ENCODE results near the gene GUCY2D.

The GUCY2D gene

DNA sequence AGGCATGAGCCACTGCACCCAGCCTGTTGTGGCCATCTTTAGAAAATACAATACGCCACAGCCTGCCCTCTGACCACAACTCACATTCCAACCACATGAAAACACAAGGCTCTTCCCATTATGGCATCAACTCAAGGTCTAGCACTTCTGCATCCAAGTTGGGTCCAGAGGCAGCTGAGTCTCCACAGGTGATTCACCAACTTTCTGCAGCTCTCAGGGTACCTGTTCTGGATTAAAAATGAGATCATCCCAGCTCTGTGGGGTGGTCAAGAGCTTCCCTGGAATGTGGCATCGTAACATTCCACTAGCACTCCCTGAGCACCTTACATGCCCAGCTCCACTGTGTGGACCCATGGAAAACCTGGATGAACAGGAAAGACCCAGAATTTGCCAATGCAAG, 9.9 kb upstream of the GUCY2D start:
- DNase-seq (ENCODE audit: low spot score), result no peak
- no peak overlapping the region for H2BK15ac ChIP-seq (ENCODE audit: low read length)
- no CpG with 5 or more reads among the region's 2 CpGs for WGBS, 2 donors (ENCODE audit: extremely low coverage in 2 of 2, insufficient read length in 2 of 2, insufficient replicate concordance in 1 of 2)
- H2BK12ac ChIP-seq (ENCODE audit: low read length), result no peak overlapping the region
- no peak overlapping the region for H3K4ac ChIP-seq (ENCODE audit: low read length)
- H2BK5ac ChIP-seq (ENCODE audit: low read length), result no peak overlapping the region
- H2BK120ac ChIP-seq (ENCODE audit: low read depth, low read length), result no peak overlapping the region
- no peak overlapping the region for H3K27ac ChIP-seq (replicated peaks; ENCODE audit: low read length)
- H3K36me3 ChIP-seq (replicated peaks in 1 of 2; ENCODE audit: control insufficient read depth in 2 of 2, insufficient read depth in 2 of 2, low read length in 2 of 2), result no peaks in the 10 kb centered on the region
- peaks cover 0 to 2% of the 10 kb centered on the region in 2 donors for H3K4me1 ChIP-seq (ENCODE audit: control insufficient read depth in 2 of 2, insufficient read depth in 1 of 2, low read depth in 1 of 2, low read length in 2 of 2)
- no peaks in the 10 kb centered on the region for H3K79me1 ChIP-seq (ENCODE audit: low read depth, low read length)
- no peak overlapping the region for H3K14ac ChIP-seq (ENCODE audit: low read length)
- no peak overlapping the region for H3K23ac ChIP-seq (ENCODE audit: low read depth, low read length, poor library complexity)
- H3K27me3 ChIP-seq (ENCODE audit: control insufficient read depth in 3 of 3, insufficient read depth in 3 of 3, low read depth in 1 of 3, low read length in 3 of 3), result peaks cover 0 to 12% (median 5%) of the 10 kb centered on the region in 3 experiments
- no peak overlapping the region for H3K4me3 ChIP-seq (ENCODE audit: low read length in 2 of 2)
- H3K9me3 ChIP-seq (replicated peaks in 1 of 2; ENCODE audit: control insufficient read depth in 2 of 2, insufficient read depth in 1 of 2, low read depth in 1 of 2, low read length in 2 of 2), result no peaks in the 10 kb centered on the region
- H3K9ac ChIP-seq (ENCODE audit: low read depth, low read length, poor library complexity), result no peak overlapping the region
- no peak overlapping the region for H4K8ac ChIP-seq (ENCODE audit: low read depth, low read length)
- H3K4me2 ChIP-seq (ENCODE audit: insufficient read depth, low read length, poor library complexity, severe bottlenecking), result no peak overlapping the region
- no peak overlapping the region for H3K18ac ChIP-seq (ENCODE audit: low read length)
- H2AK5ac ChIP-seq (ENCODE audit: low read depth, low read length), result no peak overlapping the region
- no peak overlapping the region for H2AFZ ChIP-seq (ENCODE audit: low read length)
- H4K91ac ChIP-seq (ENCODE audit: low read depth, low read length, poor library complexity), result no peak overlapping the region

DNA sequence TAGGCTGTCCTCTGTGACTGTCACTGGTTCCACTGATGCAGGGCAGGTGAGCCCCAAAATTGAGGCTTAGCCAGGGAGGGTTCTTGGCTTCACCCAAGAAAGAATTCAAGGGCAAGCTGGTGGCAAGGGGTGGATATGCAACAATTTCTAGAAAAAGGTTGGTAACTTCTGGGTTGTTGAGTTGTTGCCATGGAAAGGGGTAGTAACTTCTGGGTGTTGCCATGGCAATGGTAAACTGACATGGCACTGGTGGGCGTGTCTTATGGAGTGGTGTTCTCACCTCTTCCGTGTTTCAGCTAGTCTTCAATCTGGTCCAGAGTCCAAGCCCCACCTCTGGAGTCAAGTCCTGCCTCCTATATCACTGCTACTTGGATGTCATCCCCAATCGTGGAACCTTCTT, 9.5 kb upstream of the GUCY2D start:
- H2BK15ac ChIP-seq (ENCODE audit: low read length), result no peak overlapping the region
- no peak for DNase-seq (ENCODE audit: low spot score)

DNA sequence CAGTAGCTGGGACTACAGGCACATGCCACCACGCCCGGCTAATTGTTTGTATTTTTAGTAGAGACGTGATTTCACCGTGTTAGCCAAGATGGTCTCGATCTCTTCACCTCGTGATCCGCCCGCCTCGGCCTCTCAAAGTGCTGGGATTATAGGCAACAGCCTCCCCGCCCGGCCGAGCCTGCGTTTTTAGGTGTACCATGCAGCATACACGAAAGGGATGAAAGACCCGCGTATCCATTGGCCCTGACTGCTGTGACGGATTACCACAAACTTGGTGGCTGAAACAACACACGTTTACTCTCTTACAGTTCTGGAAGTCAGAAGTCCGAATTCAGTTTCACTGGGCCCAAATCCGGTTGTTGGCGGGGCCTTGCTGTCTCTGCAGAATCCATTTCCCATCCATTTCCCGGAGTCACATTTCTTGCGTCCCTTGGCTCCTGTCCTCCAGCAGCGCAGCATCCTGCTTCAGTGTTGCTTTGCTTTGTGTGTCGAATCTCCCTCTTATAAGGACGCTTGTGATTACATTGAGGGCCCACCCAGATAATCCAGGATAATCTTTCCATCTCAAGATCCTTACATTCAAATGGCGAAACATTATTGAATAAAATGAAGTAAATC, 8.3 kb upstream of the GUCY2D start:
- Histone ChIP-seq H3K27me3 (ENCODE audit: control insufficient read depth in 3 of 3, insufficient read depth in 3 of 3, low read depth in 1 of 3, low read length in 3 of 3) (peaks cover 0 to 12% (median 5%) of the 10 kb centered on the region in 3 experiments), H2BK120ac (ENCODE audit: low read depth, low read length) (no peak overlapping the region), H3K27ac (replicated peaks; ENCODE audit: low read length) (no peak overlapping the region), H2BK5ac (ENCODE audit: low read length) (no peak overlapping the region), H4K8ac (ENCODE audit: low read depth, low read length) (no peak overlapping the region), H2BK15ac (ENCODE audit: low read length) (no peak overlapping the region), H3K9me3 (replicated peaks in 1 of 2; ENCODE audit: control insufficient read depth in 2 of 2, insufficient read depth in 1 of 2, low read depth in 1 of 2, low read length in 2 of 2) (no peaks in the 10 kb centered on the region), H2BK12ac (ENCODE audit: low read length) (no peak overlapping the region), H3K18ac (ENCODE audit: low read length) (no peak overlapping the region), H3K23ac (ENCODE audit: low read depth, low read length, poor library complexity) (no peak overlapping the region), H3K36me3 (replicated peaks in 1 of 2; ENCODE audit: control insufficient read depth in 2 of 2, insufficient read depth in 2 of 2, low read length in 2 of 2) (no peaks in the 10 kb centered on the region), H3K4me3 (ENCODE audit: low read length in 2 of 2) (no peak overlapping the region), H2AK5ac (ENCODE audit: low read depth, low read length) (no peak overlapping the region), H3K9ac (ENCODE audit: low read depth, low read length, poor library complexity) (no peak overlapping the region), H3K79me1 (ENCODE audit: low read depth, low read length) (no peaks in the 10 kb centered on the region), H3K14ac (ENCODE audit: low read length) (no peak overlapping the region), H3K4ac (ENCODE audit: low read length) (no peak overlapping the region), H2AFZ (ENCODE audit: low read length) (no peak overlapping the region), H3K4me1 (ENCODE audit: control insufficient read depth in 2 of 2, insufficient read depth in 1 of 2, low read depth in 1 of 2, low read length in 2 of 2) (peaks cover 0 to 2% of the 10 kb centered on the region in 2 donors), H4K91ac (ENCODE audit: low read depth, low read length, poor library complexity) (no peak overlapping the region), H3K4me2 (ENCODE audit: insufficient read depth, low read length, poor library complexity, severe bottlenecking) (no peak overlapping the region)
- no CpG with 5 or more reads among the region's 27 CpGs for WGBS, 2 donors (ENCODE audit: extremely low coverage in 2 of 2, insufficient read length in 2 of 2, insufficient replicate concordance in 1 of 2)
- DNase-seq (ENCODE audit: low spot score), result no peak

More for the DNA sequence above, 9.5 kb upstream of the GUCY2D start:
- peaks cover 0 to 2% of the 10 kb centered on the region in 2 donors for H3K4me1 ChIP-seq (ENCODE audit: control insufficient read depth in 2 of 2, insufficient read depth in 1 of 2, low read depth in 1 of 2, low read length in 2 of 2)
- no peak overlapping the region for H3K23ac ChIP-seq (ENCODE audit: low read depth, low read length, poor library complexity)
- no peak overlapping the region for H2AFZ ChIP-seq (ENCODE audit: low read length)
- no peak overlapping the region for H3K4ac ChIP-seq (ENCODE audit: low read length)
- no peak overlapping the region for H3K4me2 ChIP-seq (ENCODE audit: insufficient read depth, low read length, poor library complexity, severe bottlenecking)
- no peaks in the 10 kb centered on the region for H3K9me3 ChIP-seq (replicated peaks in 1 of 2; ENCODE audit: control insufficient read depth in 2 of 2, insufficient read depth in 1 of 2, low read depth in 1 of 2, low read length in 2 of 2)
- WGBS, 2 donors (ENCODE audit: extremely low coverage in 2 of 2, insufficient read length in 2 of 2, insufficient replicate concordance in 1 of 2), result no CpG with 5 or more reads among the region's 3 CpGs
- no peak overlapping the region for H2BK12ac ChIP-seq (ENCODE audit: low read length)
- no peak overlapping the region for H4K8ac ChIP-seq (ENCODE audit: low read depth, low read length)
- H3K4me3 ChIP-seq (ENCODE audit: low read length in 2 of 2), result no peak overlapping the region
- H3K27me3 ChIP-seq (ENCODE audit: control insufficient read depth in 3 of 3, insufficient read depth in 3 of 3, low read depth in 1 of 3, low read length in 3 of 3), result peaks cover 0 to 12% (median 5%) of the 10 kb centered on the region in 3 experiments
- H2AK5ac ChIP-seq (ENCODE audit: low read depth, low read length), result no peak overlapping the region
- no peak overlapping the region for H2BK5ac ChIP-seq (ENCODE audit: low read length)
- H3K27ac ChIP-seq (replicated peaks; ENCODE audit: low read length), result no peak overlapping the region
- no peak overlapping the region for H3K9ac ChIP-seq (ENCODE audit: low read depth, low read length, poor library complexity)
- H3K79me1 ChIP-seq (ENCODE audit: low read depth, low read length), result no peaks in the 10 kb centered on the region
- H3K14ac ChIP-seq (ENCODE audit: low read length), result no peak overlapping the region
- H3K36me3 ChIP-seq (replicated peaks in 1 of 2; ENCODE audit: control insufficient read depth in 2 of 2, insufficient read depth in 2 of 2, low read length in 2 of 2), result no peaks in the 10 kb centered on the region
- H2BK120ac ChIP-seq (ENCODE audit: low read depth, low read length), result no peak overlapping the region
- no peak overlapping the region for H4K91ac ChIP-seq (ENCODE audit: low read depth, low read length, poor library complexity)
- H3K18ac ChIP-seq (ENCODE audit: low read length), result no peak overlapping the region

DNA sequence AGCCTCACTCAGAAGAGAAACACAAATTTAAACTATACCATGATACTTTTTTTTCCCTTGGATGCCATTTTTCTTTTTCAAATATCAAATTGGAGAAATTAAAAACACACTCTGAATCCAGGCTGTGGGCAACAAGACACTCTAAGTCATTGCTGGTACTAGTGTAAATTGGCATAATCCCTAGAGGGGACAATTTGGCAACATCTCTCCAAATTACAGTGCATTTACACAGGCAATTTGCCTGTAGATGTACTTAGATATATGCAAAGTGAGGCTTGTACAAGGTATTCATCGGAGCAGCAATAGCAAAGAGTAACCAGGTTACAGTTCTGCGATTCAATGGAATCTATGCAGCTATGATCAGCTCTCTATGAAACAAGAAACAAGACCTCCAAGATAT, 6.7 kb upstream of the GUCY2D start:
- Histone ChIP-seq H3K27me3 (ENCODE audit: control insufficient read depth in 3 of 3, insufficient read depth in 3 of 3, low read depth in 1 of 3, low read length in 3 of 3) (peaks cover 0 to 18% (median 0%) of the 10 kb centered on the region in 3 experiments), H4K91ac (ENCODE audit: low read depth, low read length, poor library complexity) (no peak overlapping the region), H3K4me1 (ENCODE audit: control insufficient read depth in 2 of 2, insufficient read depth in 1 of 2, low read depth in 1 of 2, low read length in 2 of 2) (no peaks in the 10 kb centered on the region), H2BK5ac (ENCODE audit: low read length) (no peak overlapping the region), H3K4me2 (ENCODE audit: insufficient read depth, low read length, poor library complexity, severe bottlenecking) (no peak overlapping the region), H3K4me3 (ENCODE audit: low read length in 2 of 2) (no peak overlapping the region), H2BK15ac (ENCODE audit: low read length) (no peak overlapping the region), H3K23ac (ENCODE audit: low read depth, low read length, poor library complexity) (no peak overlapping the region), H2BK120ac (ENCODE audit: low read depth, low read length) (no peak overlapping the region), H3K27ac (replicated peaks; ENCODE audit: low read length) (no peak overlapping the region), H2AFZ (ENCODE audit: low read length) (no peak overlapping the region), H3K9me3 (replicated peaks in 1 of 2; ENCODE audit: control insufficient read depth in 2 of 2, insufficient read depth in 1 of 2, low read depth in 1 of 2, low read length in 2 of 2) (peaks cover 0 to 1% of the 10 kb centered on the region in 2 donors), H2BK12ac (ENCODE audit: low read length) (no peak overlapping the region), H2AK5ac (ENCODE audit: low read depth, low read length) (no peak overlapping the region), H4K8ac (ENCODE audit: low read depth, low read length) (no peak overlapping the region), H3K18ac (ENCODE audit: low read length) (no peak overlapping the region), H3K4ac (ENCODE audit: low read length) (no peak overlapping the region), H3K9ac (ENCODE audit: low read depth, low read length, poor library complexity) (no peak overlapping the region), H3K36me3 (replicated peaks in 1 of 2; ENCODE audit: control insufficient read depth in 2 of 2, insufficient read depth in 2 of 2, low read length in 2 of 2) (no peaks in the 10 kb centered on the region), H3K14ac (ENCODE audit: low read length) (no peak overlapping the region), H3K79me1 (ENCODE audit: low read depth, low read length) (no peaks in the 10 kb centered on the region)
- WGBS, 2 donors (ENCODE audit: extremely low coverage in 2 of 2, insufficient read length in 2 of 2, insufficient replicate concordance in 1 of 2), result no CpG with 5 or more reads among the region's 2 CpGs
- DNase-seq (ENCODE audit: low spot score), result no peak

All from neuronal stem cell (in vitro differentiated cells).